H9 (cell line): ENCODE results near the gene MCAT. TPM values are rescaled to one million over a fixed set of nuclear protein-coding genes. Genes with fewer than 3 reads are reported as not detected.
"Not testable (repeated sequence)": the region's sequence is repeated elsewhere in the genome, so short reads cannot be mapped to it uniquely, and the experiment has no call there.

Experiments used
- DNase-seq: peaks from one replicate; pipeline ENCODE4 v3.0.0-alpha.2; 2017
- H2AFZ ChIP-seq: one replicate; pipeline ENCODE4 v1.6.1; 2013; ENCODE audit warnings: mild to moderate bottlenecking, low read length, control low read depth, moderate library complexity
- H2AK5ac ChIP-seq: 2 replicates; pipeline ENCODE4 v1.6.1; 2013; ENCODE audit warnings: low read length, control low read depth, mixed read lengths; ENCODE audit not compliant: insufficient read length
- H2BK120ac ChIP-seq: one replicate; pipeline ENCODE4 v1.6.1; 2013; ENCODE audit warnings: low read depth, mild to moderate bottlenecking, low read length, control low read depth, inconsistent platforms; ENCODE audit not compliant: poor library complexity, severe bottlenecking
- H2BK12ac ChIP-seq: 2 replicates; pipeline ENCODE4 v1.6.1; 2013; ENCODE audit warnings: low read length, control low read depth, mixed read lengths, low read depth; ENCODE audit not compliant: insufficient read length
- H2BK15ac ChIP-seq: 2 replicates; pipeline ENCODE4 v1.6.1; 2013; ENCODE audit warnings: low read depth, low read length, control low read depth
- H2BK20ac ChIP-seq: one replicate; pipeline ENCODE4 v1.6.1; 2013; ENCODE audit warnings: low read depth, mild to moderate bottlenecking, low read length, control low read depth, inconsistent platforms; ENCODE audit not compliant: poor library complexity, severe bottlenecking
- H2BK5ac ChIP-seq: 2 replicates; pipeline ENCODE4 v1.6.1; 2013; ENCODE audit warnings: low read length, control low read depth, mixed read lengths; ENCODE audit not compliant: insufficient read length
- H3K14ac ChIP-seq: 2 replicates; pipeline ENCODE4 v1.6.1; 2013; ENCODE audit warnings: low read length, control low read depth; ENCODE audit not compliant: insufficient read depth
- H3K18ac ChIP-seq: 2 replicates; pipeline ENCODE4 v1.6.1; 2013; ENCODE audit warnings: low read depth, mild to moderate bottlenecking, mixed read lengths, low read length, control low read depth; ENCODE audit not compliant: insufficient read length
- H3K23ac ChIP-seq: 2 replicates; pipeline ENCODE4 v1.6.1; 2013; ENCODE audit warnings: low read length, control low read depth, mixed read lengths, low read depth; ENCODE audit not compliant: insufficient read length
- H3K23me2 ChIP-seq: 2 replicates; pipeline ENCODE4 v1.6.1; 2013; ENCODE audit warnings: low read depth, mild to moderate bottlenecking, mixed read lengths, low read length, control low read depth; ENCODE audit not compliant: insufficient read length, poor library complexity, severe bottlenecking
- H3K27ac ChIP-seq: 2 replicates; pipeline ENCODE4 v1.5.1; 2013; ENCODE audit warnings: low read length, control low read depth, mixed read lengths, low read depth; ENCODE audit not compliant: insufficient read length
- H3K27me3 ChIP-seq: 2 replicates; pipeline ENCODE4 v1.6.1; 2013; ENCODE audit warnings: low read length, control low read depth, inconsistent platforms; ENCODE audit not compliant: insufficient read depth
- H3K4ac ChIP-seq: 2 replicates; pipeline ENCODE4 v1.6.1; 2013; ENCODE audit warnings: low read depth, mild to moderate bottlenecking, control low read depth, inconsistent platforms, low read length, moderate library complexity
- H3K4me1 ChIP-seq: 2 replicates; pipeline ENCODE4 v1.6.1; 2013; ENCODE audit warnings: low read length, control low read depth, inconsistent platforms; ENCODE audit not compliant: insufficient read depth
- H3K4me2 ChIP-seq: 2 replicates; pipeline ENCODE4 v1.6.1; 2013; ENCODE audit warnings: low read length, control low read depth, mixed read lengths; ENCODE audit not compliant: insufficient read length, insufficient read depth
- H3K56ac ChIP-seq: 2 replicates; pipeline ENCODE4 v1.6.1; 2013; ENCODE audit warnings: low read depth, mild to moderate bottlenecking, mixed read lengths, low read length, control low read depth; ENCODE audit not compliant: insufficient read length
- H3K79me1 ChIP-seq: 2 replicates; pipeline ENCODE4 v1.6.1; 2013; ENCODE audit warnings: low read depth, mild to moderate bottlenecking, moderate library complexity, low read length, control low read depth, inconsistent platforms; ENCODE audit not compliant: insufficient read depth, poor library complexity, severe bottlenecking
- H3K79me2 ChIP-seq: 2 replicates; pipeline ENCODE4 v1.6.1; 2013; ENCODE audit warnings: low read length, control low read depth, inconsistent platforms; ENCODE audit not compliant: insufficient read depth
- H3K9ac ChIP-seq: 2 replicates; pipeline ENCODE4 v1.6.1; 2013; ENCODE audit warnings: low read length, control low read depth, mixed read lengths; ENCODE audit not compliant: insufficient read length; ENCODE audit errors: extremely low read depth
- H3K9me3 ChIP-seq: one replicate; pipeline ENCODE4 v1.6.1; 2013; ENCODE audit warnings: low read depth, low read length, inconsistent platforms; ENCODE audit not compliant: control insufficient read depth
- H3T11ph ChIP-seq: one replicate; pipeline ENCODE4 v1.6.1; 2013; ENCODE audit warnings: mild to moderate bottlenecking, low read length, control low read depth, inconsistent platforms
- H4K20me1 ChIP-seq: one replicate; pipeline ENCODE4 v1.6.1; 2013; ENCODE audit not compliant: control insufficient read depth, insufficient read length, insufficient read depth
- H4K5ac ChIP-seq: 2 replicates; pipeline ENCODE4 v1.6.1; 2013; ENCODE audit warnings: low read depth, mild to moderate bottlenecking, mixed read lengths, low read length, control low read depth; ENCODE audit not compliant: insufficient read length
- H4K8ac ChIP-seq: replicated peaks from 2 replicates; pipeline ENCODE4 v1.6.1; 2013; ENCODE audit warnings: low read length, control low read depth, mixed read lengths, low read depth; ENCODE audit not compliant: insufficient read length
- H4K91ac ChIP-seq: 2 replicates; pipeline ENCODE4 v1.6.1; 2013; ENCODE audit warnings: low read depth, mild to moderate bottlenecking, moderate library complexity, mixed read lengths, low read length, control low read depth; ENCODE audit not compliant: insufficient read length
- H3K27ac Mint-ChIP-seq, 3 experiments: 2 replicates in 2 of 3; 3 replicates in 1 of 3; pipeline ENCODE4 v1.8.0; 2020 to 2021; ENCODE audit warnings: mixed read lengths in 3 of 3, mild to moderate bottlenecking in 1 of 3, moderate library complexity in 1 of 3
- H3K27me3 Mint-ChIP-seq: 2 replicates; pipeline ENCODE4 v1.8.0; 2021; ENCODE audit warnings: low read depth, mild to moderate bottlenecking, moderate library complexity, mixed read lengths
- H3K36me3 Mint-ChIP-seq, 3 experiments: 2 replicates in 2 of 3; 3 replicates in 1 of 3; pipeline ENCODE4 v1.8.0; 2020 to 2021; ENCODE audit warnings: low read depth in 3 of 3, mixed read lengths in 3 of 3; ENCODE audit not compliant: insufficient read depth in 1 of 3
- H3K4me1 Mint-ChIP-seq, 2 experiments: 2 replicates each; pipeline ENCODE4 v1.8.0; 2020; ENCODE audit warnings: mixed read lengths in 2 of 2
- H3K4me3 Mint-ChIP-seq, 2 experiments: 2 replicates in 1 of 2; 3 replicates in 1 of 2; pipeline ENCODE4 v1.8.0; 2020 to 2021; ENCODE audit warnings: mild to moderate bottlenecking in 2 of 2, mixed read lengths in 2 of 2, moderate library complexity in 1 of 2
- H3K9me3 Mint-ChIP-seq, 2 experiments: 2 replicates in 1 of 2; 3 replicates in 1 of 2; pipeline ENCODE4 v1.8.0; 2020; ENCODE audit warnings: mild to moderate bottlenecking in 2 of 2, mixed read lengths in 2 of 2, moderate library complexity in 1 of 2
- WGBS: extraction: QIAGEN DNeasy Blood & Tissue Kit; methylation state at CpG from one replicate; pipeline ENCODE4 v1.1.7; 2013; ENCODE audit warnings: missing lambda C conversion rate, low lambda C conversion rate, mixed read lengths; ENCODE audit not compliant: insufficient read length; ENCODE audit errors: extremely low coverage; 5-methylcytosine and 5-hydroxymethylcytosine counted together
- total RNA-seq: library from RNA; stranded (reverse); gene quantifications from 2 replicates; pipeline ENCODE4 v1.2.1, GENCODE V29; 2021

The MCAT gene
- total RNA-seq, 1 experiment from 2014 or later: 20.3 TPM

DNA sequence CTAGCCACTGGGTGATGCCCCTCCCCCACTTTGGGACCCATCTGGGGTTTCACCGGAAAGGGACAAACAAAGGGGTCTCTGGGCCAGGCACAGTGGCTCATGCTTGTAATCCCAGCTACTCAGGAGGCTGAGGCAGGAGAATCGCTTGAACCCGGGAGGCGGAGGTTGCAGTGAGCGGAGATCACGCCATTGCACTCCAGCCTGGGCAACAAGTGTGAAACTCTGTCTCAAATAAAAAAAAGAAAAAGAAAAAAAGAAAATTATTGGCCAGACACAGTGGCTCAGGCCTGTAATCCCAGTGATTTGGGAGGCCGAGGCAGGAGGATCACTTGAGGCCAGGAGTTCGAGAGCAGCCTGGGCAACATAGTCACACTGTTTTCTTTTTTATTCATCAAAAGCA, 2.2 kb upstream of the MCAT start:
- H3K23me2 ChIP-seq, H3K18ac ChIP-seq, H4K20me1 ChIP-seq, H3T11ph ChIP-seq, H3K27me3 Mint-ChIP-seq, H2BK15ac ChIP-seq, H3K9ac ChIP-seq, H3K14ac ChIP-seq, H3K9me3 Mint-ChIP-seq, H2BK120ac ChIP-seq, H3K79me2 ChIP-seq, H2AFZ ChIP-seq, H3K27ac ChIP-seq, H2BK5ac ChIP-seq, H4K8ac ChIP-seq, H3K4ac ChIP-seq, H4K5ac ChIP-seq, H4K91ac ChIP-seq, H3K9me3 ChIP-seq, H2BK20ac ChIP-seq, H3K27ac Mint-ChIP-seq, H3K4me3 Mint-ChIP-seq, H2AK5ac ChIP-seq, H3K4me1 ChIP-seq, H3K23ac ChIP-seq, H3K27me3 ChIP-seq, H3K36me3 Mint-ChIP-seq, H3K4me2 ChIP-seq, H3K4me1 Mint-ChIP-seq, H3K56ac ChIP-seq, H2BK12ac ChIP-seq, DNase-seq, H3K79me1 ChIP-seq: not testable (repeated sequence)
- no CpG with 5 or more reads among the region's 8 CpGs for WGBS
